B cell (primary cell): Measurements from ENCODE around the gene COQ2. TPM values are rescaled to one million over a fixed set of nuclear protein-coding genes. Genes with fewer than 3 reads are reported as not detected.

ENCODE experiments used
- ATAC-seq: fragments of 200-7000 bp; cut with Tn5 transposase; one replicate; pipeline ENCODE4 v1.10.0; 2021; ENCODE audit warnings: low read depth, mild to moderate bottlenecking, moderate number of reproducible peaks, moderate library complexity
- CTCF ChIA-PET: fragments of 350-600 bp; sonication (Branson Sonifier 250); formaldehyde crosslinking; loops from one replicate; lab custom pipeline; 2021; ENCODE audit warnings: antibody characterized with exemption, inconsistent platforms; lab: Charles Lee
- POLR2A ChIA-PET: fragments of 350-600 bp; sonication (Branson Sonifier 250); formaldehyde crosslinking; loops from one replicate; lab custom pipeline; 2021; ENCODE audit warnings: antibody characterized with exemption; lab: Charles Lee
- DNase-seq: peaks from one replicate; pipeline ENCODE4 v3.0.0; 2013
- H2AFZ ChIP-seq: 2 replicates; pipeline ENCODE4 v1.6.1; 2012; ENCODE audit warnings: mild to moderate bottlenecking, low read depth, low read length; ENCODE audit not compliant: insufficient read depth, poor library complexity, severe bottlenecking
- H3K27ac ChIP-seq, 2 donors: 1 replicate in 1 of 2; 2 replicates in 1 of 2; pipeline ENCODE4 v1.5.1; 2012 to 2013; ENCODE audit warnings: low read length in 2 of 2, mild to moderate bottlenecking in 2 of 2, moderate library complexity in 1 of 2
- H3K27me3 ChIP-seq, 4 experiments: fragments of 200-600 bp in 1 of 4; sonication (generic) in 1 of 4; replicated peaks in 1 of 4; 1 replicate in 2 of 4; 2 replicates in 2 of 4; pipeline versions ENCODE4 v1.6.1 to v1.7.0; 2013 to 2016; ENCODE audit warnings: low read length in 3 of 4, mild to moderate bottlenecking in 2 of 4, mixed read lengths in 1 of 4, moderate library complexity in 1 of 4; ENCODE audit not compliant: insufficient read depth in 4 of 4, control insufficient read depth in 3 of 4; ENCODE audit errors: control extremely low read depth in 1 of 4
- H3K36me3 ChIP-seq, 2 experiments: replicated peaks in 1 of 2; 1 replicate in 1 of 2; 2 replicates in 1 of 2; pipeline versions ENCODE4 v1.6.1 to v1.7.1; 2013; ENCODE audit warnings: low read length in 1 of 2; ENCODE audit not compliant: insufficient read depth in 2 of 2, control insufficient read depth in 1 of 2; ENCODE audit errors: control extremely low read depth in 1 of 2, extremely low read depth in 1 of 2
- H3K4me1 ChIP-seq, 2 donors: fragments of 200-600 bp in 1 of 2; sonication (generic) in 1 of 2; 1 replicate in 1 of 2; 2 replicates in 1 of 2; pipeline versions ENCODE4 v1.5.1 to v1.6.1; 2013 to 2017; ENCODE audit warnings: low read length in 2 of 2; ENCODE audit not compliant: control insufficient read depth in 2 of 2, insufficient read depth in 2 of 2
- H3K4me2 ChIP-seq: replicated peaks from 2 replicates; pipeline ENCODE3; 2012; ENCODE audit warnings: mild to moderate bottlenecking, low read depth, low read length; ENCODE audit not compliant: poor library complexity, severe bottlenecking
- H3K4me3 ChIP-seq, 5 experiments: fragments of 200-600 bp in 1 of 5; sonication (generic) in 1 of 5; 1 replicate in 3 of 5; 2 replicates in 2 of 5; pipeline versions ENCODE4 v1.5.1 to v1.7.0; 2011 to 2016; ENCODE audit warnings: low read length in 4 of 5, mild to moderate bottlenecking in 4 of 5, low read depth in 2 of 5, control low read depth in 1 of 5, moderate library complexity in 1 of 5; ENCODE audit not compliant: insufficient read depth in 1 of 5; ENCODE audit errors: control extremely low read depth in 1 of 5, extremely low read depth in 1 of 5
- H3K79me2 ChIP-seq: fragments of 200-600 bp; sonication (generic); one replicate; pipeline ENCODE4 v1.6.0; 2016; ENCODE audit warnings: low read length; ENCODE audit not compliant: control insufficient read depth, insufficient read depth
- H3K9ac ChIP-seq: fragments of 200-600 bp; sonication (generic); 2 replicates; pipeline ENCODE4 v1.6.1; 2017; ENCODE audit warnings: mild to moderate bottlenecking, low read length, moderate library complexity
- H3K9me3 ChIP-seq, 3 donors: one replicate each; pipeline versions ENCODE4 v1.6.1 to v1.7.1; 2013; ENCODE audit warnings: low read length in 2 of 3; ENCODE audit not compliant: control insufficient read depth in 2 of 3, insufficient read depth in 1 of 3; ENCODE audit errors: control extremely low read depth in 1 of 3
- H4K20me1 ChIP-seq: 2 replicates; pipeline ENCODE4 v1.6.0; 2012; ENCODE audit warnings: mild to moderate bottlenecking, low read length; ENCODE audit not compliant: insufficient read depth, control insufficient read depth, poor library complexity, severe bottlenecking
- H3K27ac Mint-ChIP-seq: one replicate; pipeline ENCODE4 v1.8.0; 2021; ENCODE audit warnings: mixed read lengths
- H3K27me3 Mint-ChIP-seq: one replicate; pipeline ENCODE4 v1.8.0; 2021; ENCODE audit warnings: mixed read lengths
- H3K4me1 Mint-ChIP-seq: one replicate; pipeline ENCODE4 v1.8.0; 2021; ENCODE audit warnings: mixed read lengths
- H3K4me3 Mint-ChIP-seq: one replicate; pipeline ENCODE4 v1.8.0; 2021; ENCODE audit warnings: mixed read lengths
- H3K9me3 Mint-ChIP-seq: one replicate; pipeline ENCODE4 v1.8.0; 2022; ENCODE audit warnings: mixed read lengths; ENCODE audit not compliant: insufficient read depth
- CTCF ChIP-seq: fragments of 200-600 bp; IDR thresholded peaks from one replicate; pipeline ENCODE4 v1.8.0; 2022; ENCODE audit warnings: antibody characterized with exemption, mild to moderate bottlenecking
- EZH2 ChIP-seq: IDR thresholded peaks from 2 replicates; pipeline ENCODE4 v1.6.1; 2012; ENCODE audit warnings: borderline replicate concordance, low read depth, mild to moderate bottlenecking, moderate library complexity, low read length; ENCODE audit not compliant: insufficient read depth, poor library complexity, severe bottlenecking
- WGBS: methylation state at CpG from one replicate; pipeline ENCODE4 v1.1.5; 2013; ENCODE audit warnings: missing lambda C conversion rate; ENCODE audit not compliant: insufficient coverage; 5-methylcytosine and 5-hydroxymethylcytosine counted together
- intact Hi-C: fragments of 100-400 bp; cut with micrococcal nuclease; formaldehyde crosslinking; loops from one replicate; pipeline ENCODE4 v1.10.0; 2022
- polyA plus RNA-seq: library from polyadenylated mRNA; depleted of rRNA; stranded (reverse); fragments of >200 nt; gene quantifications from 2 replicates; pipeline ENCODE4 v1.2.3, GENCODE V29; 2012
- total RNA-seq, 2 donors: library from RNA; stranded (reverse); fragments of 120-200 nt in 1 of 2; gene quantifications; 1 replicate in 1 of 2; 2 replicates in 1 of 2; pipeline versions ENCODE4 v1.2.3 to v1.2.4, GENCODE V29; 2013 to 2022

Gene COQ2
- total and polyA plus RNA-seq, 2 donors (not counting 1 experiment from before 2014, with no cell fraction given) = 8.1 to 27.9 TPM

GRCh38 chr4:83216959-83217683, 67.5 kb downstream of the COQ2 start:
- Histone ChIP-seq H3K79me2 (no peaks in the 10 kb centered on the region), H3K27ac (peak overlapping the region; percentile 88 to 94), H3K4me2 (peak overlapping the region; percentile 73), H3K9me3 (peaks cover 1 to 12% (median 9%) of the 10 kb centered on the region in 3 donors), H3K9ac (peak overlapping the region; percentile 30), H3K36me3 (no peaks in the 10 kb centered on the region), H3K4me1 (peaks cover 93 to 96% of the 10 kb centered on the region in 2 donors), H4K20me1 (no peaks in the 10 kb centered on the region), H3K27me3 (no peaks in the 10 kb centered on the region), H3K4me3 (peak overlapping the region in 1 of 5 experiments; percentile 5), H2AFZ (peak overlapping the region; percentile 17)
- peak overlapping the region; percentile 92 for H3K27ac Mint-ChIP-seq
- WGBS = 89% methylated on average over 7 of the region's 10 CpGs
- peaks cover 87% of the 10 kb centered on the region for H3K4me1 Mint-ChIP-seq
- peak overlapping the region; percentile 36 for H3K4me3 Mint-ChIP-seq
- ATAC-seq = no peak
- ChIA-PET POLR2A (interaction anchor here (0.9 to 2.5 kb wide), 11 partner anchors 9 to 788 kb away, joined by 3 to 19 read pairs (median 4); no protein-coding TSS in a partner anchor), CTCF (interaction anchor here (0.6 to 3.6 kb wide), 18 partner anchors 18 to 133 kb away, joined by 3 to 45 read pairs (median 4); no protein-coding TSS in a partner anchor)
- TF ChIP-seq CTCF = no peak
- no peak for TF ChIP-seq EZH2
- DNase-seq = no peak
- intact Hi-C loops = loop anchor here (1.0 kb wide), 3 partner anchors 14 to 107 kb away; no protein-coding TSS in a partner anchor
- no peaks in the 10 kb centered on the region for H3K27me3 Mint-ChIP-seq
- H3K9me3 Mint-ChIP-seq = peaks cover 1% of the 10 kb centered on the region

- Histone ChIP-seq H3K36me3 (no peaks in the 10 kb centered on the region), H3K27me3 (no peaks in the 10 kb centered on the region), H2AFZ (no peak overlapping the region), H4K20me1 (no peaks in the 10 kb centered on the region), H3K79me2 (no peaks in the 10 kb centered on the region), H3K9me3 (peaks cover 2 to 12% (median 9%) of the 10 kb centered on the region in 3 donors), H3K4me2 (no peak overlapping the region), H3K4me3 (no peak overlapping the region), H3K4me1 (peaks cover 93 to 94% of the 10 kb centered on the region in 2 donors), H3K27ac (peak overlapping the region in 1 of 2 donors; percentile 94), H3K9ac (no peak overlapping the region)
- H3K4me3 Mint-ChIP-seq = no peak overlapping the region
- H3K27ac Mint-ChIP-seq = peak overlapping the region; percentile 42
- ChIA-PET POLR2A (interaction anchor here (2.6 kb wide), 1 partner anchor 104 kb away, joined by 13 read pairs; no protein-coding TSS in a partner anchor), CTCF (interaction anchor here (1.5 to 5.7 kb wide), 2 partner anchors 38 to 46 kb away, joined by 4 to 21 read pairs; no protein-coding TSS in a partner anchor)
- H3K4me1 Mint-ChIP-seq = peaks cover 86% of the 10 kb centered on the region
- DNase-seq (no peak), ATAC-seq (no peak)
- peaks cover 4% of the 10 kb centered on the region for H3K9me3 Mint-ChIP-seq
- no peaks in the 10 kb centered on the region for H3K27me3 Mint-ChIP-seq
- TF ChIP-seq EZH2 (no peak), CTCF (no peak)
- intact Hi-C loops = no loop called here
These were observed 70.5 kb downstream of the COQ2 start for GRCh38 chr4:83214079-83214478.
